ENCODE data around the gene PSMB3. TPM values are rescaled to one million over a fixed set of nuclear protein-coding genes. Genes with fewer than 3 reads are reported as not detected.

The PSMB3 gene
- total and polyA plus RNA-seq, 9 of the 15 experiments (the other 6 are each of a cell fraction or from before 2014, with no cell fraction given): 460 to 2,775 (median 574) TPM

DNA sequence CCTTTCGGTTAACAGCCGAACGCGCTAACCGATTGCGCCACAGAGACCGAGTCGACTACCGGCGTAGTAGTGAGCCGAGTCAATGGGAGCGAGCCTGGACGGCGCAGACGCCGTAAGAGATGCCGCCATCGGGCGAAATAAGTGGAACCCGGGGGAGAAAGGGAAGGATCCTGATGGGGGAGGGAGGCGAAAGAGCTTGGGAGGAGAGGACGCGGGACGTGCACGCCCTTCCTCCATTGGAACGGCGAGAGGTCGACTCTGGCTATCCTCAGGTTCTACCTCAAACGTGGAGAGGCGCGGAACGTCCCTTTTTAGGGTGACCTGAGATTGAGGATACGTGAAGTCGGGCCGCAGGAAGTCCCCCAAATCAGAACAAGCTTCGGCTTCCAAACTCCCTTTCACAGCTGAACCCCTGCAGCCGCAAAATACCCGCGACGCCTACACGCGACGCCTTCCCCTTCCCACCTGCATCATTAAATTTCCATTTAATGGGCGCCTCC lies 683 bp upstream of the PSMB3 start (continued):
- TF ChIP-seq, protein P1, sequence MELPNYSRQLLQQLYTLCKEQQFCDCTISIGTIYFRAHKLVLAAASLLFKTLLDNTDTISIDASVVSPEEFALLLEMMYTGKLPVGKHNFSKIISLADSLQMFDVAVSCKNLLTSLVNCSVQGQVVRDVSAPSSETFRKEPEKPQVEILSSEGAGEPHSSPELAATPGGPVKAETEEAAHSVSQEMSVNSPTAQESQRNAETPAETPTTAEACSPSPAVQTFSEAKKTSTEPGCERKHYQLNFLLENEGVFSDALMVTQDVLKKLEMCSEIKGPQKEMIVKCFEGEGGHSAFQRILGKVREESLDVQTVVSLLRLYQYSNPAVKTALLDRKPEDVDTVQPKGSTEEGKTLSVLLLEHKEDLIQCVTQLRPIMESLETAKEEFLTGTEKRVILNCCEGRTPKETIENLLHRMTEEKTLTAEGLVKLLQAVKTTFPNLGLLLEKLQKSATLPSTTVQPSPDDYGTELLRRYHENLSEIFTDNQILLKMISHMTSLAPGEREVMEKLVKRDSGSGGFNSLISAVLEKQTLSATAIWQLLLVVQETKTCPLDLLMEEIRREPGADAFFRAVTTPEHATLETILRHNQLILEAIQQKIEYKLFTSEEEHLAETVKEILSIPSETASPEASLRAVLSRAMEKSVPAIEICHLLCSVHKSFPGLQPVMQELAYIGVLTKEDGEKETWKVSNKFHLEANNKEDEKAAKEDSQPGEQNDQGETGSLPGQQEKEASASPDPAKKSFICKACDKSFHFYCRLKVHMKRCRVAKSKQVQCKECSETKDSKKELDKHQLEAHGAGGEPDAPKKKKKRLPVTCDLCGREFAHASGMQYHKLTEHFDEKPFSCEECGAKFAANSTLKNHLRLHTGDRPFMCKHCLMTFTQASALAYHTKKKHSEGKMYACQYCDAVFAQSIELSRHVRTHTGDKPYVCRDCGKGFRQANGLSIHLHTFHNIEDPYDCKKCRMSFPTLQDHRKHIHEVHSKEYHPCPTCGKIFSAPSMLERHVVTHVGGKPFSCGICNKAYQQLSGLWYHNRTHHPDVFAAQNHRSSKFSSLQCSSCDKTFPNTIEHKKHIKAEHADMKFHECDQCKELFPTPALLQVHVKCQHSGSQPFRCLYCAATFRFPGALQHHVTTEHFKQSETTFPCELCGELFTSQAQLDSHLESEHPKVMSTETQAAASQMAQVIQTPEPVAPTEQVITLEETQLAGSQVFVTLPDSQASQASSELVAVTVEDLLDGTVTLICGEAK (IDR thresholded peaks at IDR 0.05): peak; percentile 88
- TF ChIP-seq, protein P1 (CRISPR knock-in tag; IDR thresholded peaks at IDR 0.05): no peak
- TF ChIP-seq PHF20 (IDR thresholded peaks at IDR 0.05; ENCODE audit: partially characterized antibody) (peak; percentile 66), POLR2AphosphoS2 (IDR thresholded peaks at IDR 0.05; ENCODE audit: low read length) (0 out of 2 replicates have a peak, but pooled peaks have one; percentile 30), CEBPB (tag; IDR thresholded peaks at IDR 0.05) (peak; percentile 94), JUND (IDR thresholded peaks at IDR 0.05; ENCODE audit: borderline replicate concordance, low read depth, low read length) (no peak), JUND (tag; IDR thresholded peaks at IDR 0.05; ENCODE audit: borderline replicate concordance, low read depth, low read length) (peak; percentile 51; the same call in 1 of the 3 replicates), SMAD4 (CRISPR knock-in tag; conservative IDR thresholded peaks at IDR 0.05) (peak; percentile 55), RBM22 (IDR thresholded peaks at IDR 0.05; ENCODE audit: low read depth, low read length, poor library complexity, severe bottlenecking) (peak; percentile 69), ATF7 (IDR thresholded peaks at IDR 0.05) (peak; percentile 26; the same call in 1 of the 2 replicates), MAZ (CRISPR knock-in tag; conservative IDR thresholded peaks at IDR 0.05 in 1 of 2, IDR thresholded peaks at IDR 0.05 in 1 of 2) (peak in 1 of 2 experiments; percentile 27; a peak in 1 of 4 replicates), DACH1 (IDR thresholded peaks at IDR 0.05; ENCODE audit: partially characterized antibody) (no peak)
- TF ChIP-seq, protein P2, sequence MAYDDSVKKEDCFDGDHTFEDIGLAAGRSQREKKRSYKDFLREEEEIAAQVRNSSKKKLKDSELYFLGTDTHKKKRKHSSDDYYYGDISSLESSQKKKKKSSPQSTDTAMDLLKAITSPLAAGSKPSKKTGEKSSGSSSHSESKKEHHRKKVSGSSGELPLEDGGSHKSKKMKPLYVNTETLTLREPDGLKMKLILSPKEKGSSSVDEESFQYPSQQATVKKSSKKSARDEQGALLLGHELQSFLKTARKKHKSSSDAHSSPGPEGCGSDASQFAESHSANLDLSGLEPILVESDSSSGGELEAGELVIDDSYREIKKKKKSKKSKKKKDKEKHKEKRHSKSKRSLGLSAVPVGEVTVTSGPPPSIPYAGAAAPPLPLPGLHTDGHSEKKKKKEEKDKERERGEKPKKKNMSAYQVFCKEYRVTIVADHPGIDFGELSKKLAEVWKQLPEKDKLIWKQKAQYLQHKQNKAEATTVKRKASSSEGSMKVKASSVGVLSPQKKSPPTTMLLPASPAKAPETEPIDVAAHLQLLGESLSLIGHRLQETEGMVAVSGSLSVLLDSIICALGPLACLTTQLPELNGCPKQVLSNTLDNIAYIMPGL (CRISPR knock-in tag; IDR thresholded peaks at IDR 0.05): 0 out of 2 replicates have a peak, but pooled peaks have one; percentile 84
- TF ChIP-seq, protein P3, sequence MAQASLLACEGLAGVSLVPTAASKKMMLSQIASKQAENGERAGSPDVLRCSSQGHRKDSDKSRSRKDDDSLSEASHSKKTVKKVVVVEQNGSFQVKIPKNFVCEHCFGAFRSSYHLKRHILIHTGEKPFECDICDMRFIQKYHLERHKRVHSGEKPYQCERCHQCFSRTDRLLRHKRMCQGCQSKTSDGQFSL (CRISPR knock-in tag; IDR thresholded peaks at IDR 0.05): 0 out of 2 replicates have a peak, but pooled peaks have one; percentile 34
- TF ChIP-seq, protein P3 (tag; IDR thresholded peaks at IDR 0.05): no peak; a peak in 1 of 4 replicates

Data from K562 (cell line).